IMR-90 (cell line): ENCODE results near the gene DAB1. TPM values are rescaled to one million over a fixed set of nuclear protein-coding genes. Genes with fewer than 3 reads are reported as not detected.

Experiments
- ATAC-seq: fragments of 200-7000 bp; cut with Tn5 transposase; 2 replicates; pipeline ENCODE4 v1.9.1; 2020; ENCODE audit warnings: low read depth, mild to moderate bottlenecking, moderate library complexity
- BruUV-seq: library from RNA; stranded (reverse); fragments of 400-500 nt; replicated peaks from 2 replicates; lab custom pipeline; 2021; lab: Mats Ljungman, UMichigan
- CTCF ChIA-PET: fragments of 300-600 bp; formaldehyde crosslinking; extraction: SDS; loops from one replicate; lab custom pipeline; 2021; ENCODE audit warnings: antibody characterized with exemption; lab: Yijun Ruan, JAX
- POLR2A ChIA-PET: fragments of 300-600 bp; sonication (Branson Sonifier 250); formaldehyde crosslinking; loops from one replicate; lab custom pipeline; 2022; ENCODE audit warnings: antibody characterized with exemption; ENCODE audit not compliant: unreplicated experiment; lab: Charles Lee
- DNase-seq: peaks from one replicate; pipeline ENCODE4 v3.0.0; 2013
- H2AFZ ChIP-seq: replicated peaks from 2 replicates; pipeline ENCODE3; 2013; ENCODE audit warnings: low read length, mild to moderate bottlenecking; ENCODE audit not compliant: poor library complexity
- H2AK5ac ChIP-seq: 2 replicates; pipeline ENCODE4 v1.6.1; 2013; ENCODE audit warnings: low read depth, low read length, inconsistent platforms
- H2AK9ac ChIP-seq: replicated peaks from 2 replicates; pipeline ENCODE3; 2013; ENCODE audit warnings: mild to moderate bottlenecking, low read depth, low read length, moderate library complexity; ENCODE audit not compliant: poor library complexity
- H2BK120ac ChIP-seq: 2 replicates; pipeline ENCODE4 v1.6.1; 2013; ENCODE audit warnings: low read depth, low read length, inconsistent platforms
- H2BK15ac ChIP-seq: 3 replicates; pipeline ENCODE4 v1.6.1; 2013; ENCODE audit warnings: low read depth, low read length, inconsistent platforms
- H2BK20ac ChIP-seq: 2 replicates; pipeline ENCODE4 v1.6.1; 2013; ENCODE audit warnings: low read depth, mild to moderate bottlenecking, inconsistent platforms, low read length, moderate library complexity
- H2BK5ac ChIP-seq: 2 replicates; pipeline ENCODE4 v1.6.1; 2013; ENCODE audit warnings: mild to moderate bottlenecking, low read depth, low read length, inconsistent platforms; ENCODE audit not compliant: poor library complexity, severe bottlenecking
- H3K14ac ChIP-seq: replicated peaks from 2 replicates; pipeline ENCODE4 v1.6.1; 2013; ENCODE audit warnings: low read depth, low read length, inconsistent platforms
- H3K18ac ChIP-seq: 2 replicates; pipeline ENCODE4 v1.6.1; 2013; ENCODE audit warnings: low read depth, low read length, control low read depth
- H3K23ac ChIP-seq: 2 replicates; pipeline ENCODE4 v1.6.1; 2013; ENCODE audit warnings: low read depth, low read length, inconsistent platforms
- H3K27ac ChIP-seq: 2 replicates; pipeline ENCODE4 v1.5.1; 2013; ENCODE audit warnings: mild to moderate bottlenecking, control low read depth, low read length; ENCODE audit not compliant: insufficient read depth
- H3K27me3 ChIP-seq: 2 replicates; pipeline ENCODE4 v1.6.1; 2013; ENCODE audit warnings: low read length; ENCODE audit not compliant: control insufficient read depth, insufficient read depth
- H3K36me3 ChIP-seq: 2 replicates; pipeline ENCODE4 v1.6.1; 2013; ENCODE audit warnings: low read length, mixed read lengths; ENCODE audit not compliant: control insufficient read depth, insufficient read depth
- H3K4ac ChIP-seq: 2 replicates; pipeline ENCODE4 v1.6.1; 2013; ENCODE audit warnings: low read depth, low read length, inconsistent platforms
- H3K4me1 ChIP-seq: 2 replicates; pipeline ENCODE4 v1.6.1; 2013; ENCODE audit warnings: low read length, mixed read lengths; ENCODE audit not compliant: control insufficient read depth, insufficient read depth
- H3K4me2 ChIP-seq: 2 replicates; pipeline ENCODE4 v1.6.1; 2013; ENCODE audit warnings: low read depth, mild to moderate bottlenecking, control low read depth, low read length, moderate library complexity
- H3K4me3 ChIP-seq: 2 replicates; pipeline ENCODE4 v1.5.1; 2013; ENCODE audit warnings: low read depth, mild to moderate bottlenecking, control low read depth, low read length, moderate library complexity; ENCODE audit not compliant: insufficient read depth
- H3K56ac ChIP-seq: 2 replicates; pipeline ENCODE4 v1.6.1; 2013; ENCODE audit warnings: low read length, inconsistent platforms; ENCODE audit not compliant: insufficient read depth; ENCODE audit errors: extremely low read depth
- H3K79me1 ChIP-seq, 2 experiments: 2 replicates each; pipeline ENCODE4 v1.6.1; 2013; ENCODE audit warnings: low read length in 2 of 2, inconsistent platforms in 1 of 2, low read depth in 1 of 2
- H3K9ac ChIP-seq: 2 replicates; pipeline ENCODE4 v1.6.1; 2013; ENCODE audit warnings: low read depth, low read length, control low read depth
- H3K9me1 ChIP-seq: 2 replicates; pipeline ENCODE4 v1.6.1; 2013; ENCODE audit warnings: low read length, inconsistent platforms; ENCODE audit not compliant: insufficient read depth
- H3K9me3 ChIP-seq: 2 replicates; pipeline ENCODE4 v1.6.1; 2013; ENCODE audit warnings: low read length; ENCODE audit not compliant: control insufficient read depth, insufficient read depth
- H4K20me1 ChIP-seq: 2 replicates; pipeline ENCODE4 v1.6.1; 2013; ENCODE audit warnings: low read length, inconsistent platforms; ENCODE audit not compliant: insufficient read depth
- H4K5ac ChIP-seq: 2 replicates; pipeline ENCODE4 v1.6.1; 2013; ENCODE audit warnings: mild to moderate bottlenecking, low read depth, low read length, control low read depth
- H4K8ac ChIP-seq, 2 experiments: 2 replicates each; pipeline ENCODE4 v1.6.1; 2013; ENCODE audit warnings: low read depth in 2 of 2, low read length in 2 of 2, control low read depth in 1 of 2, inconsistent platforms in 1 of 2
- H4K91ac ChIP-seq: 2 replicates; pipeline ENCODE4 v1.6.1; 2013; ENCODE audit warnings: low read depth, low read length, inconsistent platforms; ENCODE audit not compliant: insufficient read depth
- BHLHE40 ChIP-seq: fragments of 150-350 bp; IDR thresholded peaks from 2 replicates; pipeline ENCODE4 v1.6.1; 2016; ENCODE audit warnings: mild to moderate bottlenecking, low read depth, low read length
- CEBPB ChIP-seq: IDR thresholded peaks from 2 replicates; pipeline ENCODE4 v1.6.1; 2012; ENCODE audit warnings: low read depth, low read length, improper control_type of control experiment
- ELK1 ChIP-seq: fragments of 150-350 bp; IDR thresholded peaks from 2 replicates; pipeline ENCODE4 v1.6.1; 2016; ENCODE audit warnings: low read depth, mild to moderate bottlenecking, low read length, moderate library complexity, borderline replicate concordance
- FOS ChIP-seq: fragments of 150-350 bp; IDR thresholded peaks from 2 replicates; pipeline ENCODE4 v1.6.1; 2016; ENCODE audit warnings: low read depth, low read length
- MAFK ChIP-seq: IDR thresholded peaks from 2 replicates; pipeline ENCODE4 v1.6.1; 2012; ENCODE audit warnings: low read depth, low read length, improper control_type of control experiment
- MAZ ChIP-seq: IDR thresholded peaks from 2 replicates; pipeline ENCODE4 v1.6.1; 2012; ENCODE audit warnings: low read depth, mild to moderate bottlenecking, low read length, improper control_type of control experiment, moderate library complexity, borderline replicate concordance
- MXI1 ChIP-seq: IDR thresholded peaks from 2 replicates; pipeline ENCODE4 v1.6.1; 2012; ENCODE audit warnings: low read depth, mild to moderate bottlenecking, low read length, moderate library complexity, borderline replicate concordance
- NFE2L2 ChIP-seq: fragments of 150-350 bp; IDR thresholded peaks from 2 replicates; pipeline ENCODE4 v1.6.1; 2016; ENCODE audit warnings: low read depth, mild to moderate bottlenecking, low read length
- RAD21 ChIP-seq: IDR thresholded peaks from 2 replicates; pipeline ENCODE4 v1.6.1; 2012; ENCODE audit warnings: low read length, improper control_type of control experiment
- RCOR1 ChIP-seq: IDR thresholded peaks from 2 replicates; pipeline ENCODE4 v1.6.1; 2012; ENCODE audit warnings: mild to moderate bottlenecking, low read length, improper control_type of control experiment; ENCODE audit not compliant: insufficient replicate concordance
- RFX5 ChIP-seq: IDR thresholded peaks from 2 replicates; pipeline ENCODE4 v1.8.0; 2012; ENCODE audit warnings: low read depth, mild to moderate bottlenecking, low read length, moderate library complexity
- SMC3 ChIP-seq: fragments of 150-350 bp; IDR thresholded peaks from 2 replicates; pipeline ENCODE4 v1.6.1; 2016; ENCODE audit warnings: low read depth, mild to moderate bottlenecking, antibody characterized with exemption, low read length, moderate library complexity
- USF2 ChIP-seq: fragments of 150-350 bp; IDR thresholded peaks from 2 replicates; pipeline ENCODE4 v1.6.1; 2017; ENCODE audit warnings: mild to moderate bottlenecking, antibody characterized with exemption, low read length, low read depth
- WGBS, 2 experiments: methylation state at CpG; one replicate each; pipeline versions ENCODE4 v1.1.5 to v1.1.7; 2013; ENCODE audit warnings: missing lambda C conversion rate in 2 of 2; ENCODE audit not compliant: insufficient read length in 1 of 2; ENCODE audit errors: extremely low coverage in 2 of 2; 5-methylcytosine and 5-hydroxymethylcytosine counted together
- dilution Hi-C: fragments of 300-500 bp; cut with HindIII; formaldehyde crosslinking; loops from one replicate; pipeline ENCODE4 v1.14.3; 2018; ENCODE audit warnings: low sequenced_read_pairs; ENCODE audit not compliant: unreplicated experiment
- in situ Hi-C: fragments of 300-500 bp; cut with MboI; formaldehyde crosslinking; loops from 3 replicates; pipeline ENCODE4 v1.14.3; 2019; ENCODE audit warnings: low sequenced_read_pairs, inconsistent platforms, mixed read lengths
- intact Hi-C: fragments of 100-400 bp; cut with micrococcal nuclease; formaldehyde crosslinking; loops from 2 replicates; pipeline ENCODE4 v1.10.0; 2022
- polyA plus RNA-seq, 3 experiments: library from polyadenylated mRNA; depleted of rRNA; stranded (reverse); fragments of >200 nt; gene quantifications; 2 replicates each; pipeline ENCODE4 v1.2.3, GENCODE V29; 2012; ENCODE audit warnings: low replicate concordance in 1 of 3
- total RNA-seq: library from RNA; depleted of rRNA; stranded (reverse); fragments of >200 nt; gene quantifications from 2 replicates; pipeline ENCODE4 v1.2.3, GENCODE V29; 2012

DAB1 gene
- total and polyA plus RNA-seq, 2 of the 4 experiments (the other 2 are of a cell fraction): 0.18 to 0.41 TPM

- intact Hi-C loops: no loop called here
- no peak overlapping the region for H3K56ac ChIP-seq
- H4K5ac ChIP-seq: no peak overlapping the region
- no peaks in the 10 kb centered on the region for H3K79me1 ChIP-seq
- TF ChIP-seq USF2 (no peak), RCOR1 (no peak), MAFK (no peak), ELK1 (no peak), CEBPB (no peak), RAD21 (no peak), NFE2L2 (no peak), MXI1 (no peak), BHLHE40 (no peak), FOS (no peak), MAZ (no peak), RFX5 (no peak), SMC3 (no peak)
- no peaks in the 10 kb centered on the region for H4K20me1 ChIP-seq
- no peak for DNase-seq
- no peak overlapping the region for H2BK20ac ChIP-seq
- no peaks in the 10 kb centered on the region for H3K9me1 ChIP-seq
- ATAC-seq: no peak
- H3K27ac ChIP-seq: no peak overlapping the region
- no peak overlapping the region for H3K18ac ChIP-seq
- H3K4me1 ChIP-seq: no peaks in the 10 kb centered on the region
- H3K4me2 ChIP-seq: no peak overlapping the region
- H2BK120ac ChIP-seq: no peak overlapping the region
- H3K14ac ChIP-seq: no peak overlapping the region
- H3K36me3 ChIP-seq: no peaks in the 10 kb centered on the region
- H4K8ac ChIP-seq: no peak overlapping the region
- in situ Hi-C loops: no loop called here
- no peak overlapping the region for H2AFZ ChIP-seq
- ChIA-PET POLR2A (no interaction called here), CTCF (interaction anchor here (0.6 kb wide), 1 partner anchor 374 kb away, joined by 4 read pairs; no protein-coding TSS in a partner anchor)
- no peaks in the 10 kb centered on the region for H3K9me3 ChIP-seq
- no peak overlapping the region for H2BK15ac ChIP-seq
- H4K91ac ChIP-seq: no peak overlapping the region
- no peak overlapping the region for H3K23ac ChIP-seq
- no peak overlapping the region for H2AK5ac ChIP-seq
- H3K4ac ChIP-seq: no peak overlapping the region
- H3K9ac ChIP-seq: no peak overlapping the region
- H3K27me3 ChIP-seq: no peaks in the 10 kb centered on the region
- dilution Hi-C loops: no loop called here
- no peak overlapping the region for H3K4me3 ChIP-seq
- no peak overlapping the region for H2AK9ac ChIP-seq
- H2BK5ac ChIP-seq: no peak overlapping the region
- BruUV-seq: no TSS peak
- no CpG with 5 or more reads among the region's 2 CpGs for WGBS, 2 experiments
Observed at GRCh38 chr1:57190898-57191297, 233.0 kb downstream of the DAB1 start.
